ENCODE data around the gene GAS5.

The GAS5 gene

GRCh38 chr1:173867753-173868265, at the start of gene GAS5:
GAS5 (minus strand) TSS chr1:173867989.
- peak; percentile 99 for DNase-seq
- TF ChIP-seq CTCF (IDR thresholded peaks at IDR 0.05): no peak
- H3K27me3 Mint-ChIP-seq (ENCODE audit: low read depth, poor library complexity): peaks cover 4% of the 10 kb centered on the region
- H3K4me1 Mint-ChIP-seq: peaks cover 63% of the 10 kb centered on the region
- H3K9me3 Mint-ChIP-seq: no peaks in the 10 kb centered on the region
- H3K27ac Mint-ChIP-seq: peak within 1 kb of the TSS; percentile 99
- H3K36me3 Mint-ChIP-seq (ENCODE audit: low read depth): peaks cover 61% of the 10 kb centered on the region
- peak within 1 kb of the TSS; percentile 94 for H3K4me3 Mint-ChIP-seq

- no peak within 1 kb of the TSS for H3K4me3 Mint-ChIP-seq
- peaks cover 8% of the 10 kb centered on the region for H3K27me3 Mint-ChIP-seq (ENCODE audit: low read depth, poor library complexity)
- H3K36me3 Mint-ChIP-seq (ENCODE audit: low read depth): no peaks in the 10 kb centered on the region
- H3K27ac Mint-ChIP-seq: peak within 1 kb of the TSS; percentile 41
- H3K9me3 Mint-ChIP-seq: no peaks in the 10 kb centered on the region
- no peak for DNase-seq
- H3K4me1 Mint-ChIP-seq: peaks cover 12% of the 10 kb centered on the region
- no peak for TF ChIP-seq CTCF (IDR thresholded peaks at IDR 0.05)
Measured at GRCh38 chr1:173917149-173917548, 49.4 kb upstream of the GAS5 start, which contains the start of gene SERPINC1. SERPINC1 (minus strand) TSS chr1:173917327; CDS start chr1:173917259, 68 bp downstream.

GRCh38 chr1:173916667-173917066, 48.9 kb upstream of the GAS5 start:
- Mint-ChIP-seq H3K4me1 (peaks cover 12% of the 10 kb centered on the region), H3K4me3 (no peak overlapping the region), H3K27ac (no peak overlapping the region), H3K9me3 (no peaks in the 10 kb centered on the region), H3K27me3 (ENCODE audit: low read depth, poor library complexity) (peaks cover 8% of the 10 kb centered on the region), H3K36me3 (ENCODE audit: low read depth) (no peaks in the 10 kb centered on the region)
- no peak for TF ChIP-seq CTCF (IDR thresholded peaks at IDR 0.05)
- DNase-seq: no peak

- no peak for TF ChIP-seq CTCF (IDR thresholded peaks at IDR 0.05)
- H3K27me3 Mint-ChIP-seq (ENCODE audit: low read depth, poor library complexity): peaks cover 8% of the 10 kb centered on the region
- H3K9me3 Mint-ChIP-seq: no peaks in the 10 kb centered on the region
- no peak overlapping the region for H3K4me3 Mint-ChIP-seq
- DNase-seq: no peak
- H3K27ac Mint-ChIP-seq: no peak overlapping the region
- peaks cover 12% of the 10 kb centered on the region for H3K4me1 Mint-ChIP-seq
- H3K36me3 Mint-ChIP-seq (ENCODE audit: low read depth): no peaks in the 10 kb centered on the region
Measured at GRCh38 chr1:173915596-173915995, 47.8 kb upstream of the GAS5 start.

- Mint-ChIP-seq H3K36me3 (ENCODE audit: low read depth) (peaks cover 6% of the 10 kb centered on the region), H3K27me3 (ENCODE audit: low read depth, poor library complexity) (peaks cover 10% of the 10 kb centered on the region), H3K27ac (no peak overlapping the region), H3K4me3 (no peak overlapping the region), H3K9me3 (no peaks in the 10 kb centered on the region), H3K4me1 (peaks cover 12% of the 10 kb centered on the region)
- DNase-seq: peak; percentile 19
- TF ChIP-seq CTCF (IDR thresholded peaks at IDR 0.05): peak; percentile 46
Measured at GRCh38 chr1:173914366-173914871, 46.6 kb upstream of the GAS5 start.

- no peak for TF ChIP-seq CTCF (IDR thresholded peaks at IDR 0.05)
- no peak overlapping the region for H3K4me3 Mint-ChIP-seq
- H3K27me3 Mint-ChIP-seq (ENCODE audit: low read depth, poor library complexity): peaks cover 5% of the 10 kb centered on the region
- H3K9me3 Mint-ChIP-seq: peaks cover 3% of the 10 kb centered on the region
- H3K27ac Mint-ChIP-seq: no peak overlapping the region
- H3K36me3 Mint-ChIP-seq (ENCODE audit: low read depth): peaks cover 12% of the 10 kb centered on the region
- H3K4me1 Mint-ChIP-seq: peaks cover 12% of the 10 kb centered on the region
- DNase-seq: no peak
Measured at GRCh38 chr1:173913111-173913510, 45.3 kb upstream of the GAS5 start.

Data from nephron progenitor cell (in vitro differentiated cells).